T47D (cell line): ENCODE data around the gene EDAR.

ENCODE experiments used
- DNase-seq, 2 experiments: peaks; one replicate each; pipeline versions ENCODE4 v3.0.0 to v3.0.0-alpha.2; 2011 to 2012; ENCODE audit warnings: low read depth in 1 of 2, low spot score in 1 of 2
- JUND ChIP-seq: IDR thresholded peaks from 2 replicates; pipeline ENCODE4 v1.6.1; 2012; ENCODE audit warnings: low read depth
- in situ Hi-C: cut with HindIII; loops from 2 replicates; pipeline ENCODE4 v1.10.0; 2016; ENCODE audit warnings: low sequenced_read_pairs, low pct_unique_long_range_greater_than_20kb

Gene EDAR

GRCh38 chr2:108928660-108929377 lies 60.2 kb downstream of the EDAR start:
- no peak for TF ChIP-seq JUND
- in situ Hi-C loops = no loop called here
- DNase-seq = no peak

- in situ Hi-C loops = no loop called here
- peak; percentile 62 to 65 for DNase-seq
- no peak for TF ChIP-seq JUND
These were observed 60.9 kb downstream of the EDAR start for GRCh38 chr2:108927936-108928659.

- DNase-seq = no peak
- TF ChIP-seq JUND = no peak
- in situ Hi-C loops = no loop called here
These were observed 61.6 kb downstream of the EDAR start for GRCh38 chr2:108927405-108927804.

GRCh38 chr2:108926561-108927380 lies 62.2 kb downstream of the EDAR start:
- TF ChIP-seq JUND = no peak
- in situ Hi-C loops = no loop called here
- DNase-seq = no peak

- no peak for DNase-seq
- in situ Hi-C loops = no loop called here
- no peak for TF ChIP-seq JUND
These were observed 63.3 kb downstream of the EDAR start for GRCh38 chr2:108925735-108926134.

- TF ChIP-seq JUND = no peak
- no peak for DNase-seq
- in situ Hi-C loops = no loop called here
These were observed 63.7 kb downstream of the EDAR start for GRCh38 chr2:108925286-108925685.

- in situ Hi-C loops = no loop called here
- DNase-seq = no peak
- no peak for TF ChIP-seq JUND
These were observed 64.3 kb downstream of the EDAR start for GRCh38 chr2:108924580-108925251.

- in situ Hi-C loops = no loop called here
- no peak for TF ChIP-seq JUND
- DNase-seq = no peak
These were observed 65.1 kb downstream of the EDAR start for GRCh38 chr2:108923736-108924579.

- in situ Hi-C loops = no loop called here
- DNase-seq = peak in 1 of 2 experiments; percentile 44
- TF ChIP-seq JUND = no peak
These were observed 65.9 kb downstream of the EDAR start for GRCh38 chr2:108923019-108923700.

- no peak for DNase-seq
- in situ Hi-C loops = no loop called here
These were observed 66.7 kb downstream of the EDAR start for GRCh38 chr2:108922141-108922915.

More at GRCh38 chr2:108922141-108922915, 66.7 kb downstream of the EDAR start:
- TF ChIP-seq JUND = no peak
